Measurements from ENCODE around the gene SRP14.

GRCh38 chr15:40065166-40065565 lies 26.2 kb upstream of the SRP14 start:
- TF ChIP-seq POLR2A (IDR thresholded peaks at IDR 0.05; ENCODE audit: borderline replicate concordance, extremely low read depth, insufficient read depth, insufficient read length) (no peak), CTCF (IDR thresholded peaks at IDR 0.05 in 2 of 3, conservative IDR thresholded peaks at IDR 0.05 in 1 of 3; ENCODE audit: borderline replicate concordance in 1 of 3, insufficient read depth in 1 of 3, low read depth in 2 of 3, low read length in 2 of 3) (no peak), YY1 (IDR thresholded peaks at IDR 0.05; ENCODE audit: extremely low read depth, insufficient replicate concordance, low read depth, low read length) (no peak), EZH2 (IDR thresholded peaks at IDR 0.05) (no peak), CEBPB (IDR thresholded peaks at IDR 0.05; ENCODE audit: low read depth) (no peak), MAX (IDR thresholded peaks at IDR 0.05) (no peak)
